Frontal cortex (tissue), 4 donors: ENCODE measurements around the gene GNG10. TPM values are rescaled to one million over a fixed set of nuclear protein-coding genes. Genes with fewer than 3 reads are reported as not detected.

Source experiments
- DNase-seq, 2 donors: peaks; one replicate each; pipeline ENCODE4 v3.0.0; 2012; ENCODE audit warnings: low spot score in 2 of 2
- FAIRE-seq: peaks from 2 replicates; lab custom pipeline; 2012; peaks lifted over from hg19 to GRCh38; lab: Jason Lieb, UNC
- total RNA-seq: library from RNA; depleted of rRNA; stranded (reverse); fragments of >200 nt; gene quantifications from one replicate; pipeline ENCODE4 v1.2.3, GENCODE V29; 2014
- donor health status: control.
- donor health status: control.
- donor health status: control.

GNG10 gene
- total RNA-seq, 1 donor from 2014 or later = 37.9 TPM

DNA sequence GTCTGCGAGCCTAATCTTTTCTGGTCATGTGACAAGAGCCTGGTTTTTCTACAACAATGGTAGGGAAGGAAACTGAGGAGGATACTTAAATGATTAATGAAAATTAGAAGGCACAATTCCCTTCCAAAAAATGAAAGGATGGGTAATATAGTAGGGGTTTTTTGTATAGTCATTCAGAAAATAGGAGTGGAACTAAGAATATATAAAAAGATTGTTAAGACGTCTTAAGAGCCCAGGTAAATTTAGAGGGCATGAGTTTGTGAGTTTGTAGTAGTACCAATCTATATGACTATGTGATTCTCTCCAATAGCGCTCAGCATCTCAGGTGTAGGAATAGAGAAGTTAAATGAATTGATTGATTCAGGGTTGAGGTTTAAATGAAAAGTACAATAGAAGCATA, 50.1 kb downstream of the GNG10 start:
- DNase-seq = no peak
- no peak for FAIRE-seq

DNA sequence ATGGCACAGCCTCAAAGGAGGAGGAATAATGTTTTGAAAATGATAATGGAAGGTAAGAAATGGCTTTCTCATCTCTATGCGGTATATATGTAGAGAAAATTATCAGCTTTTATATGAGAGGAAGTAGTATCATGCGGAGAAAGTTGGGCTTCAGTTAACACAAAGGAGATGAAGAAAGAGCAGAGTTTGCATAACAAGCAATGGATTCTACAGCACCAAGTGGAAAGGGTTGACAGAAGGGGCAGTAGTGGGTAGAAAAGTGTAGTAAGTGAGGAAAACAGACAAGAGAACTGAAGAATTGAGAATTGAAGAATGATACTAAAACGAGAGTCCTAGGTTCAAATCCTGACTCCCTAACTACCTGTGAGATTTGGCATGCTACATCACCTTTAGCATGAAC, 51.0 kb downstream of the GNG10 start:
- FAIRE-seq = no peak
- DNase-seq = no peak

GRCh38 chr9:111715471-111715870, 54.1 kb downstream of the GNG10 start:
- FAIRE-seq (no peak), DNase-seq (no peak)

- FAIRE-seq = no peak
- no peak for DNase-seq
These were observed 58.1 kb downstream of the GNG10 start for GRCh38 chr9:111719541-111719940.

Other genes with a start within 250 kb of the GNG10 start
- 95.0 TPM for gene ECPAS, start 177.2 kb upstream of the GNG10 start, total RNA-seq
- 37.1 TPM for gene ZNF483, start 136.4 kb upstream of the GNG10 start, total RNA-seq
- gene PTGR1, start 62.0 kb upstream of the GNG10 start, total RNA-seq = 12.2 TPM
- 4.5 TPM for gene DNAJC25, start 30.3 kb upstream of the GNG10 start, total RNA-seq
- gene SHOC1, start 133.3 kb downstream of the GNG10 start, total RNA-seq = not detected
- gene UGCG, start 235.2 kb downstream of the GNG10 start, total RNA-seq = 83.2 TPM